HepG2 (cell line): Measurements from ENCODE around the gene HOXD3. TPM values are rescaled to one million over a fixed set of nuclear protein-coding genes. Genes with fewer than 3 reads are reported as not detected.

Experiments used
- ATF4 ChIP-seq, 2 experiments: fragments of 450-650 bp in 1 of 2; sonication (generic) in 1 of 2; formaldehyde crosslinking; IDR thresholded peaks; 2 replicates each; pipeline versions ENCODE4 v1.5.0 to v1.8.0; 2020 to 2022; ENCODE audit warnings: mild to moderate bottlenecking in 1 of 2, missing genetic modification reagents in 1 of 2
- CHD4 ChIP-seq: fragments of 200-600 bp; sonication (generic); IDR thresholded peaks from 2 replicates; pipeline ENCODE4 v1.7.0; 2017; ENCODE audit warnings: mild to moderate bottlenecking, low read length, borderline replicate concordance
- HDAC2 ChIP-seq: sonication (generic); formaldehyde crosslinking; IDR thresholded peaks from 2 replicates; pipeline ENCODE4 v1.4.0; 2020; ENCODE audit warnings: missing genetic modification reagents
- HHEX ChIP-seq: IDR thresholded peaks from 2 replicates; pipeline ENCODE4 v1.6.1; 2016; ENCODE audit warnings: control low read depth
- HNF4A ChIP-seq: sonication (generic); formaldehyde crosslinking; IDR thresholded peaks from 2 replicates; pipeline ENCODE4 v1.4.0; 2020; ENCODE audit warnings: missing genetic modification reagents
- HNRNPL ChIP-seq: fragments of 200-400 bp; formaldehyde crosslinking; IDR thresholded peaks from 2 replicates; pipeline ENCODE4 v1.6.1; 2017; ENCODE audit warnings: mild to moderate bottlenecking, low read depth, low read length
- KMT2A ChIP-seq: sonication (generic); formaldehyde crosslinking; IDR thresholded peaks from 2 replicates; pipeline ENCODE4 v1.4.0; 2020; ENCODE audit warnings: missing genetic modification reagents
- ONECUT2 ChIP-seq: sonication (generic); formaldehyde crosslinking; IDR thresholded peaks from 2 replicates; pipeline ENCODE4 v1.4.0; 2020; ENCODE audit warnings: missing genetic modification reagents
- PRMT3 ChIP-seq: sonication (generic); formaldehyde crosslinking; IDR thresholded peaks from 2 replicates; pipeline ENCODE4 v1.8.1; 2022; ENCODE audit warnings: low read depth, mild to moderate bottlenecking, moderate library complexity, missing genetic modification reagents, borderline replicate concordance
- PRPF4 ChIP-seq: fragments of 200-400 bp; formaldehyde crosslinking; IDR thresholded peaks from 2 replicates; pipeline ENCODE4 v1.6.1; 2016; ENCODE audit warnings: low read length, low read depth; ENCODE audit not compliant: poor library complexity, severe bottlenecking
- SRSF4 ChIP-seq: fragments of 200-400 bp; formaldehyde crosslinking; IDR thresholded peaks from one replicate; pipeline ENCODE4 v1.6.1; 2018; ENCODE audit warnings: mild to moderate bottlenecking, low read depth, low read length, moderate library complexity; ENCODE audit not compliant: poor library complexity, severe bottlenecking
- SYNCRIP ChIP-seq: fragments of 200-400 bp; formaldehyde crosslinking; IDR thresholded peaks from 2 replicates; pipeline ENCODE4 v1.6.1; 2018; ENCODE audit warnings: mild to moderate bottlenecking, low read depth, low read length; ENCODE audit not compliant: insufficient read depth
- ZBTB21 ChIP-seq: sonication (generic); formaldehyde crosslinking; IDR thresholded peaks from 2 replicates; pipeline ENCODE4 v1.4.0; 2020; ENCODE audit warnings: missing genetic modification reagents
- ZNF282 ChIP-seq: fragments of 450-650 bp; IDR thresholded peaks from 2 replicates; pipeline ENCODE4 v1.6.1; 2018; ENCODE audit not compliant: partially characterized antibody
- ZNF44 ChIP-seq: sonication (generic); formaldehyde crosslinking; IDR thresholded peaks from 2 replicates; pipeline ENCODE4 v1.5.1; 2020; ENCODE audit warnings: mild to moderate bottlenecking, missing genetic modification reagents
- ZNF496 ChIP-seq: sonication (generic); formaldehyde crosslinking; IDR thresholded peaks from 2 replicates; pipeline ENCODE4 v1.8.1; 2023; ENCODE audit warnings: mild to moderate bottlenecking, moderate library complexity, missing genetic modification reagents; ENCODE audit not compliant: insufficient replicate concordance
- polyA plus RNA-seq, 8 experiments: library from polyadenylated mRNA; depleted of rRNA in 3 of 8; stranded (reverse) in 7 of 8; unstranded in 1 of 8; fragments of >200 nt; fragmentation: Illumina TruSeq in 4 of 8; extraction: Trizol in 4 of 8; gene quantifications; 2 replicates each; pipeline versions ENCODE4 v1.2.1 to v1.2.3, GENCODE V29; 2011 to 2016; ENCODE audit warnings: low read depth in 4 of 8, missing spikeins in 1 of 8, mixed read lengths in 1 of 8; ENCODE audit not compliant: insufficient read depth in 1 of 8
- total RNA-seq, 5 experiments: library from RNA; depleted of rRNA; stranded (reverse); fragments of >200 nt; fragmentation: Illumina TruSeq; extraction: Trizol; gene quantifications; 2 replicates each; pipeline ENCODE4 v1.2.3, GENCODE V29; 2016; ENCODE audit warnings: low read depth in 1 of 5
- TF ChIP-seq, protein P1 (sequence below): sonication (generic); formaldehyde crosslinking; IDR thresholded peaks from 2 replicates; pipeline ENCODE4 v1.4.0; 2020; ENCODE audit warnings: missing genetic modification reagents
- TF ChIP-seq, protein P2 (sequence below): sonication (generic); formaldehyde crosslinking; conservative IDR thresholded peaks from 2 replicates; pipeline ENCODE4 v1.4.0; 2020; ENCODE audit warnings: missing genetic modification reagents
- TF ChIP-seq, protein P3 (sequence below): sonication (generic); formaldehyde crosslinking; IDR thresholded peaks from 2 replicates; pipeline ENCODE4 v1.5.1; 2020; ENCODE audit warnings: mild to moderate bottlenecking, missing genetic modification reagents
- TF ChIP-seq, protein P4 (sequence below): sonication (generic); formaldehyde crosslinking; IDR thresholded peaks from 2 replicates; pipeline ENCODE4 v1.4.0; 2020; ENCODE audit warnings: missing genetic modification reagents, borderline replicate concordance

The HOXD3 gene
- total and polyA plus RNA-seq, 2 of the 13 experiments (the other 11 are each of a cell fraction or from before 2014, with no cell fraction given): 0.05 to 0.09 TPM

DNA sequence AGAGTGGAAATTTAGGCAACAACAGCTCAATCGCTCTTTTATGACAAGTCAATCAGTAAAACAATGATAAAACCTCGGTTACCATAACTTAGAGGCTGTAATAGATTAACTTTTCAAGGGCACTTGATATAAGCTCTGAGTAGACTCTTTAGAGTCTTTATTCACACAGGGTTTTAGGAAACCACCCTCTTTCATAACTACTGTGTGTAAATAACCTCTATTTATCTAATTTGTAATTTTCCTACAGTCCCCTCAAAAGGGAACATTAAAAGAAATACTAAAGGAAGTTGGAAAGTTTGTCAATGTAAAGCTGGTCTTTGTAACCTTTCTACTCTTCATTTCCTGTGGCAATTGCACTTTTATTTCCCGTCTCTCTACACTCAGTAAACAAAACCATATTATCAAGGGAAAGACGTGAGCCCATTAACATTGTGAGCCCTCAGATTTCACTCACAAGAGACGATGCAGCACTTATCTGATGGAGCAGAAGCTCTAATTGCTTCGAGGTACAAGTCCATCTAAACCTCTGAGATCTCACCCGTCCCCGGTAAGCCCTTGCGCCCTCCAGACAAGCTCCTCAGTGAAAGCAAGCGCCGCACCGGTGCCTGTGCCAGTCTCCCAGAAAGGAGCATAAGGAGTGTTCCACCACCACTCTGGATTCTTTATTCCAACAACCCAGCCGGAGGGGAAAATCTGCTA is 30.2 kb downstream of the HOXD3 start (continued):
- no peak for TF ChIP-seq ZBTB21
- no peak for TF ChIP-seq KMT2A
- TF ChIP-seq, protein P1, sequence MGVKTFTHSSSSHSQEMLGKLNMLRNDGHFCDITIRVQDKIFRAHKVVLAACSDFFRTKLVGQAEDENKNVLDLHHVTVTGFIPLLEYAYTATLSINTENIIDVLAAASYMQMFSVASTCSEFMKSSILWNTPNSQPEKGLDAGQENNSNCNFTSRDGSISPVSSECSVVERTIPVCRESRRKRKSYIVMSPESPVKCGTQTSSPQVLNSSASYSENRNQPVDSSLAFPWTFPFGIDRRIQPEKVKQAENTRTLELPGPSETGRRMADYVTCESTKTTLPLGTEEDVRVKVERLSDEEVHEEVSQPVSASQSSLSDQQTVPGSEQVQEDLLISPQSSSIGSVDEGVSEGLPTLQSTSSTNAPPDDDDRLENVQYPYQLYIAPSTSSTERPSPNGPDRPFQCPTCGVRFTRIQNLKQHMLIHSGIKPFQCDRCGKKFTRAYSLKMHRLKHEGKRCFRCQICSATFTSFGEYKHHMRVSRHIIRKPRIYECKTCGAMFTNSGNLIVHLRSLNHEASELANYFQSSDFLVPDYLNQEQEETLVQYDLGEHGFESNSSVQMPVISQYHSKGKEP (CRISPR knock-in tag): no peak
- no peak for TF ChIP-seq SRSF4
- TF ChIP-seq ONECUT2: no peak; the same call in 1 of the 2 replicates
- no peak for TF ChIP-seq PRMT3 (CRISPR knock-in tag)
- no peak for TF ChIP-seq ZNF44 (CRISPR knock-in tag)
- TF ChIP-seq, protein P2, sequence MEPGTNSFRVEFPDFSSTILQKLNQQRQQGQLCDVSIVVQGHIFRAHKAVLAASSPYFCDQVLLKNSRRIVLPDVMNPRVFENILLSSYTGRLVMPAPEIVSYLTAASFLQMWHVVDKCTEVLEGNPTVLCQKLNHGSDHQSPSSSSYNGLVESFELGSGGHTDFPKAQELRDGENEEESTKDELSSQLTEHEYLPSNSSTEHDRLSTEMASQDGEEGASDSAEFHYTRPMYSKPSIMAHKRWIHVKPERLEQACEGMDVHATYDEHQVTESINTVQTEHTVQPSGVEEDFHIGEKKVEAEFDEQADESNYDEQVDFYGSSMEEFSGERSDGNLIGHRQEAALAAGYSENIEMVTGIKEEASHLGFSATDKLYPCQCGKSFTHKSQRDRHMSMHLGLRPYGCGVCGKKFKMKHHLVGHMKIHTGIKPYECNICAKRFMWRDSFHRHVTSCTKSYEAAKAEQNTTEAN (CRISPR knock-in tag): peak; percentile 98
- no peak; the same call in 1 of the 2 replicates for TF ChIP-seq CHD4
- TF ChIP-seq PRPF4: no peak
- no peak for TF ChIP-seq ZNF496
- TF ChIP-seq HNRNPL: no peak
- TF ChIP-seq HHEX (CRISPR knock-in tag): no peak
- TF ChIP-seq ATF4 (CRISPR knock-in tag; IDR thresholded peaks at IDR 0.05): peak in 1 of 2 experiments; percentile 64; a peak in 2 of 4 replicates
- TF ChIP-seq HDAC2 (CRISPR knock-in tag): peak; percentile 38
- TF ChIP-seq, protein P3, sequence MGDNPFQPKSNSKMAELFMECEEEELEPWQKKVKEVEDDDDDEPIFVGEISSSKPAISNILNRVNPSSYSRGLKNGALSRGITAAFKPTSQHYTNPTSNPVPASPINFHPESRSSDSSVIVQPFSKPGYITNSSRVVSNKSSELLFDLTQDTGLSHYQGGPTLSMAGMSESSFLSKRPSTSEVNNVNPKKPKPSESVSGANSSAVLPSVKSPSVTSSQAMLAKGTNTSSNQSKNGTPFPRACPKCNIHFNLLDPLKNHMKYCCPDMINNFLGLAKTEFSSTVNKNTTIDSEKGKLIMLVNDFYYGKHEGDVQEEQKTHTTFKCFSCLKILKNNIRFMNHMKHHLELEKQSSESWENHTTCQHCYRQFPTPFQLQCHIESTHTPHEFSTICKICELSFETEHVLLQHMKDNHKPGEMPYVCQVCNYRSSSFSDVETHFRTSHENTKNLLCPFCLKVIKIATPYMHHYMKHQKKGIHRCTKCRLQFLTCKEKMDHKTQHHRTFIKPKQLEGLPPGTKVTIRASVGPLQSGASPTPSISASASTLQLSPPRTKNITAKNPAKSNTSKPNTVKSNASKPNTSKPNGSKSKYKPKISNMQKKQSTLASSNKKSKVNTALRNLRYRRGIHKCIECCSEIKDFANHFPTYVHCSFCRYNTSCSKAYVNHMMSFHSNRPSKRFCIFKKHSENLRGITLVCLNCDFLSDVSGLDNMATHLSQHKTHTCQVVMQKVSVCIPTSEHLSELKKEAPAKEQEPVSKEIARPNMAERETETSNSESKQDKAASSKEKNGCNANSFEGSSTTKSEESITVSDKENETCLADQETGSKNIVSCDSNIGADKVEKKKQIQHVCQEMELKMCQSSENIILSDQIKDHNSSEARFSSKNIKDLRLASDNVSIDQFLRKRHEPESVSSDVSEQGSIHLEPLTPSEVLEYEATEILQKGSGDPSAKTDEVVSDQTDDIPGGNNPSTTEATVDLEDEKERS (CRISPR knock-in tag): no peak
- no peak for TF ChIP-seq ZNF282
- peak; percentile 24; the same call in 1 of the 2 replicates for TF ChIP-seq HNF4A (CRISPR knock-in tag)
- TF ChIP-seq SYNCRIP: no peak
- TF ChIP-seq, protein P4, sequence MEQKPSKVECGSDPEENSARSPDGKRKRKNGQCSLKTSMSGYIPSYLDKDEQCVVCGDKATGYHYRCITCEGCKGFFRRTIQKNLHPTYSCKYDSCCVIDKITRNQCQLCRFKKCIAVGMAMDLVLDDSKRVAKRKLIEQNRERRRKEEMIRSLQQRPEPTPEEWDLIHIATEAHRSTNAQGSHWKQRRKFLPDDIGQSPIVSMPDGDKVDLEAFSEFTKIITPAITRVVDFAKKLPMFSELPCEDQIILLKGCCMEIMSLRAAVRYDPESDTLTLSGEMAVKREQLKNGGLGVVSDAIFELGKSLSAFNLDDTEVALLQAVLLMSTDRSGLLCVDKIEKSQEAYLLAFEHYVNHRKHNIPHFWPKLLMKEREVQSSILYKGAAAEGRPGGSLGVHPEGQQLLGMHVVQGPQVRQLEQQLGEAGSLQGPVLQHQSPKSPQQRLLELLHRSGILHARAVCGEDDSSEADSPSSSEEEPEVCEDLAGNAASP: no peak; the same call in 1 of the 2 replicates
